Measurements from ENCODE around the gene GPR3. TPM values are rescaled to one million over a fixed set of nuclear protein-coding genes. Genes with fewer than 3 reads are reported as not detected.
A peak's percentile ranks its signal among the peaks of the same experiment; 100 is the strongest.

GPR3 gene
- polyA plus RNA-seq (ENCODE audit: insufficient read length in 3 of 3): 1 to 10 TPM in 2 of 3 donors, under 1 TPM in 1; 0.97 to 1.3 (median 1.1) TPM
- long read RNA-seq, donor 1: 0 reads
- long read RNA-seq, donor 2: 0 reads
- long read RNA-seq, donor 3: 0 reads
- long read RNA-seq, donor 4, partial matches to known transcripts: 0 of 1 reads
- long read RNA-seq, donor 4, other reads (novel, unspliced or antisense): 0 of 1 reads
- long read RNA-seq, donor 5: 0 reads
- long read RNA-seq, donor 6, partial matches to known transcripts: 0 of 1 reads
- long read RNA-seq, donor 6, other reads (novel, unspliced or antisense): 0 of 1 reads
- long read RNA-seq, donor 7, partial matches to known transcripts: 0 of 2 reads
- long read RNA-seq, donor 7, other reads (novel, unspliced or antisense): 0 of 2 reads
- long read RNA-seq, donor 8: 0 reads
- long read RNA-seq, donor 9: 0 reads
- long read RNA-seq, donor 10, partial matches to known transcripts: 97 of 112 reads
- long read RNA-seq, donor 10, other reads (novel, unspliced or antisense): 15 of 112 reads
- long read RNA-seq, donor 11, partial matches to known transcripts: 0 of 1 reads
- long read RNA-seq, donor 11, other reads (novel, unspliced or antisense): 0 of 1 reads
- long read RNA-seq, donor 12: 0 reads
- long read RNA-seq, donor 13, partial matches to known transcripts: 0 of 2 reads
- long read RNA-seq, donor 13, other reads (novel, unspliced or antisense): 0 of 2 reads
- long read RNA-seq, donor 14: 0 reads
- long read RNA-seq, donor 15: 0 reads
- long read RNA-seq, donor 16, partial matches to known transcripts: 0 of 1 reads
- long read RNA-seq, donor 16, other reads (novel, unspliced or antisense): 0 of 1 reads

- peak in 6 of 11 donors; percentile 72 to 85 (median 78) for DNase-seq (ENCODE audit: extremely low read depth in 1 of 11, low read depth in 9 of 11, low spot score in 4 of 11)
Observed at GRCh38 chr1:27392096-27392777, at the start of gene GPR3. GPR3 (plus strand) TSS chr1:27392622; CDS start chr1:27393799, 1,177 bp downstream.

- no peak for DNase-seq (ENCODE audit: extremely low read depth in 1 of 11, low read depth in 9 of 11, low spot score in 4 of 11)
Observed at GRCh38 chr1:27342778-27343638, 49.4 kb upstream of the GPR3 start.

- DNase-seq (ENCODE audit: extremely low read depth in 1 of 11, low read depth in 9 of 11, low spot score in 4 of 11): no peak
Observed at GRCh38 chr1:27343639-27344025, 48.8 kb upstream of the GPR3 start.

- DNase-seq (ENCODE audit: extremely low read depth in 1 of 11, low read depth in 9 of 11, low spot score in 4 of 11): no peak
Observed at GRCh38 chr1:27345272-27345671, 47.1 kb upstream of the GPR3 start.

GRCh38 chr1:27346357-27346756, 46.1 kb upstream of the GPR3 start:
- no peak for DNase-seq (ENCODE audit: extremely low read depth in 1 of 11, low read depth in 9 of 11, low spot score in 4 of 11)

- DNase-seq (ENCODE audit: extremely low read depth in 1 of 11, low read depth in 9 of 11, low spot score in 4 of 11): no peak
Observed at GRCh38 chr1:27346991-27347624, 45.3 kb upstream of the GPR3 start.

GRCh38 chr1:27348861-27349783, 43.3 kb upstream of the GPR3 start:
- DNase-seq (ENCODE audit: extremely low read depth in 1 of 11, low read depth in 9 of 11, low spot score in 4 of 11): peak in 1 of 11 donors; percentile 48

GRCh38 chr1:27349784-27350662, 42.4 kb upstream of the GPR3 start:
- peak in 6 of 11 donors; percentile 45 to 71 (median 62) for DNase-seq (ENCODE audit: extremely low read depth in 1 of 11, low read depth in 9 of 11, low spot score in 4 of 11)

- peak in 3 of 11 donors; percentile 36 to 50 (median 42) for DNase-seq (ENCODE audit: extremely low read depth in 1 of 11, low read depth in 9 of 11, low spot score in 4 of 11)
Observed at GRCh38 chr1:27350663-27351540, 41.5 kb upstream of the GPR3 start.

- no peak for DNase-seq (ENCODE audit: extremely low read depth in 1 of 11, low read depth in 9 of 11, low spot score in 4 of 11)
Observed at GRCh38 chr1:27351541-27352107, 40.8 kb upstream of the GPR3 start.

GRCh38 chr1:27353166-27353565, 39.3 kb upstream of the GPR3 start:
- DNase-seq (ENCODE audit: extremely low read depth in 1 of 11, low read depth in 9 of 11, low spot score in 4 of 11): no peak

GRCh38 chr1:27353629-27354028, 38.8 kb upstream of the GPR3 start:
- no peak for DNase-seq (ENCODE audit: extremely low read depth in 1 of 11, low read depth in 9 of 11, low spot score in 4 of 11)

- DNase-seq (ENCODE audit: extremely low read depth in 1 of 11, low read depth in 9 of 11, low spot score in 4 of 11): no peak
Observed at GRCh38 chr1:27355683-27356082, 36.7 kb upstream of the GPR3 start.

- no peak for DNase-seq (ENCODE audit: extremely low read depth in 1 of 11, low read depth in 9 of 11, low spot score in 4 of 11)
Observed at GRCh38 chr1:27356277-27356618, 36.2 kb upstream of the GPR3 start.

GRCh38 chr1:27356619-27357280, 35.7 kb upstream of the GPR3 start:
- DNase-seq (ENCODE audit: extremely low read depth in 1 of 11, low read depth in 9 of 11, low spot score in 4 of 11): no peak
